Left hindlimb (tissue), 1 donor: ENCODE data around the gene LZTS2.

Experiments used
- DNase-seq: peaks from one replicate; pipeline ENCODE4 v3.0.0-alpha.2; 2018

The LZTS2 gene

DNA sequence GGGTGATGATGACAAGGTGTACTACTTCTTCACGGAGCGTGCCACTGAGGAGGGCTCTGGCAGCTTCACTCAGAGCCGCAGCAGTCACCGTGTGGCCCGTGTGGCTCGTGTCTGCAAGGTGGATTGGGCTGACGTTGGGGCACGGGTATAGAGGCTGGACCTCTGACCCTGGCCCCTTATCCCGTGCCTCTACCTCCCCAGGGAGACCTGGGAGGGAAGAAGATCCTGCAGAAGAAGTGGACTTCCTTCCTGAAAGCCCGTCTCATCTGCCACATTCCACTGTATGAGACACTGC lies 20.8 kb upstream of the LZTS2 start:
- no peak for DNase-seq

DNA sequence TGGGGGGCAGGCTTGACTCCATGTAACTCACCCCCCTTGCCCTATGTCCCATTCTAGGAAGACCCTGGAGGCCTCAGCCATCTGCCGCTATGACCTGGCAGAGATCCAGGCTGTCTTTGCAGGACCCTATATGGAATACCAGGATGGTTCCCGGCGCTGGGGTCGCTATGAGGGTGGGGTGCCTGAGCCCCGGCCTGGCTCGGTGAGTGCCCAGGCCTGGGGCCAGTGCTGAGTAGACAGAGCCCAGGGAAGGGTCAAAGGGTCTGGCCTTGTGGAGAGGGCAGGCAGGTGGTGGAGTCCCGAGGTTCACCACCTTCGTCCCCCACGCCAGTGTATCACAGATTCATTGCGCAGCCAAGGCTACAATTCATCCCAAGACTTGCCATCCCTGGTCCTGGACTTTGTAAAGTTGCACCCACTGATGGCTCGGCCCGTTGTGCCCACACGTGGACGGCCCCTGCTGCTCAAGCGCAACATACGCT lies 19.8 kb upstream of the LZTS2 start:
- DNase-seq = no peak

DNA sequence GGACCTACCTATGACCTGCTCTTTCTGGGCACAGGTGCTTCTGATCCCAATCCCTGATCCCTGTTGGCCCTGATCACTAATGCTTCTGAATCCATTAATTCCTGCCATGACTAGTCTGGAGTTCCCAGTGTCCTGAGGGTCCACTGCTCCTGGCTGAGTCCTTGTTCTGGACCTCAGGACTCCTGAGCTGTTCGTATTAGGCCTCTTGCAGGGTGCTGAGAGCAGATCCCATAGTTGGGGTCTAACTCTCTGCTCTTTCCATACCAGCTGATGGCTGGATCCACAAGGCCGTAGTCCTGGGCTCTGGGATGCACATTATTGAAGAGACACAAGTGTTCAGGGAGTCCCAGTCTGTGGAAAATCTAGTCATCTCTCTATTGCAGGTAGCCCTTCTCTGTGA lies 19.3 kb upstream of the LZTS2 start:
- DNase-seq = no peak

DNA sequence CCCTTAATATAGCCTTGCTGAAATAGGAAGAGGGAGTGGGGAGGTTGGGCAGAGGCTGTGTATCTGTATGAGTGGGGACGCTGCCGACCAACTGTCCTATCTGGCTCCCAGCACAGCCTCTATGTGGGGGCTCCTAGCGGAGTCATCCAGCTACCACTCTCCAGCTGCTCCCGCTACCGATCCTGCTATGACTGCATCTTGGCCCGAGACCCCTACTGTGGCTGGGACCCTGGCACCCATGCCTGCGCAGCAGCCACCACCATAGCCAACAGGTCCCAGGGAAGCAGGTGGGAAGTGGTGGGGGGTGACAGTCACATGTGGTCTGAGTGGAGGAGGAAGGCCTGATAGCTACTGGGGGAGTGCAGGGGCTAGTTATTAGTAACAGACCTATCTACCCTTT lies 18.9 kb upstream of the LZTS2 start:
- DNase-seq = no peak

DNA sequence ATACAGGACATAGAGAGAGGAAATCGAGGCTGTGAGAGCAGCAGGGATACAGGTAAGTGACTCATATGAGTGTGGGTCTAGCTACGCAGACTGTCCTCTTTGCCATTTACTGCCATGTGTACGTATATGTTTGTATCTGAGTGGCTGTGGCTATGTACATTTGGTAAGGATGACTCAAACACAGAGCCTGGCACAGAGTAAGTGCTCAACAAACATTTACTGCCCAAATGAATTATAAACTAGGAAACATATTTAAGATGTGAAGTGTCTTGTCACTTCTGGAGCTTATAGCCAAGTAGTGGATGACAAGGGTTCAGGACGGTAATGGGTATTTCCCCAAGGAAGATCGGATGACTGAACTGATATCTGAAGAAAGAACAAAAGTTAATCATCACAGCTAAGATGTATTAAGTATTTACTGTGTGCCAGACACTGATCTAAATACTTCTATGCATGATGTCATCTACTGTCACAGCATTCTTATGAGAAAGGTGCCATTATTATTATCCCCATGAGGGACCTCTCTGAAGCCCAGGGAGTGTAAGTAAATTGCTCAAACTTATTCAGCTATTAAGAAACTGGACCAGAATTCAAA lies 18.3 kb upstream of the LZTS2 start:
- DNase-seq = no peak

DNA sequence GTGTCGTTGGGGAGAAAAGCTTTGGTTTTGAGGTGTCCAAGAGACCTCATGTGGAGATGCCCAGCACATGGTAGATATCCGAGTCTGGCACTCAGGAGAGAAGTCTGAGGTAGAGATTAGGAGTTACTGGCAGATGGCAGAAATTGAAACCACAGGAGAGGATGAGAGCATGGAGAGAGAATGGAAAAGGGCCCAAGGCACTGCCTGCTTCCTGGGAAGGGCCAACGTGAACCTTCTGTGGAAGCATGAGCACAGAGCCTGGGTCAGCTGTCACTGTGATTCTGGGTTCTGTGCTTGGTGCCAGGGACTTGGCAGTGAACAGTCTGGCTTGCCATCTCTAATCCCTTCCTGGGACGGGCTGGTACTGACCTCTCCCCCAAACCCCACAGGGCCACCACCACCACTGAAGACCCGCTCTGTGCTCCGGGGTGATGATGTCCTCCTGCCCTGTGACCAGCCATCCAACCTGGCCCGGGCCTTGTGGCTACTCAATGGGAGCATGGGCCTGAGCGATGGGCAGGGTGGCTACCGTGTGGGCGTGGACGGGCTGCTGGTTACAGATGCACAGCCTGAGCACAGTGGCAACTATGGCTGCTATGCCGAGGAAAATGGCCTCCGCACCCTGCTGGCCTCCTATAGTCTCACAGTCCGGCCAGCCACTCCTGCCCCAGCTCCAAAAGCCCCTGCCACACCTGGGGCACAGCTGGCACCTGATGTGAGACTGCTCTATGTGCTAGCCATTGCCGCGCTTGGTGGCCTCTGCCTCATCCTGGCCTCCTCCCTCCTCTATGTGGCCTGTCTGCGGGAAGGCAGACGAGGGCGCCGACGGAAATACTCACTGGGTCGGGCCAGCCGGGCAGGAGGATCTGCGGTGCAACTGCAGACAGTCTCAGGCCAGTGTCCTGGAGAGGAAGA lies 16.4 kb upstream of the LZTS2 start:
- DNase-seq = no peak

DNA sequence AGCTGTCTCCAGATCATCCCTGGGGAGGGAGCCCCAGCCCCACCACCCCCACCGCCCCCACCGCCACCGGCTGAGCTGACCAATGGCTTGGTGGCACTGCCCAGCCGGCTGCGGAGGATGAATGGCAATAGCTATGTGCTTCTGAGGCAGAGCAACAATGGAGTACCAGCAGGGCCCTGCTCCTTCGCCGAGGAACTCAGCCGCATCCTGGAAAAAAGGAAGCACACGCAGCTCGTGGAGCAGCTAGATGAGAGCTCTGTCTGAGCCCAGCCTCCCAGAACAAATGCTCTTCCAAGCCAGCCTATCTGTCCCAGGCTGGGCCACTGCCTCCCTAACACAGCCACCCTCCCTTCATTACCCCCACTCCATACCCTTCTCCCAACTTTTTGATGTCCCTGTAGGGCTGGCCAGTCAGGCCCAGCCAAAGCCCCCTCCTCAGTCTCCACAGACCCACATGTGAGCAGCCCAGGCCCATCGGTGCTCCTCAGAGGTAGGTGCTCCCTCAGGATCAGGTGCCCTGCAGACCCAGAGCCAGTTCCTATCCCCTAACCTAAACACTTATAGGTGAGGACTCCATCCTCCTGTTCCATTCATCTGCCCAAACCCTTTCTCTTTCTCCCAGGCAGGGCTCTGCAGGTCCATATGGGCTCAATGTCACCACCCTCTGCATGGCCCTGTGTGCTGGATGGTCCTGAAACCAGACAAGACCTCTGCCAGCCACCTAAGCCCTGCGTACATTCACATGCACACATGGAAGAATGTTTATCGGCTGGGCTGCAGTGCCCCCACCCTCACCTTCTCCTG lies 15.5 kb upstream of the LZTS2 start:
- DNase-seq = no peak

DNA sequence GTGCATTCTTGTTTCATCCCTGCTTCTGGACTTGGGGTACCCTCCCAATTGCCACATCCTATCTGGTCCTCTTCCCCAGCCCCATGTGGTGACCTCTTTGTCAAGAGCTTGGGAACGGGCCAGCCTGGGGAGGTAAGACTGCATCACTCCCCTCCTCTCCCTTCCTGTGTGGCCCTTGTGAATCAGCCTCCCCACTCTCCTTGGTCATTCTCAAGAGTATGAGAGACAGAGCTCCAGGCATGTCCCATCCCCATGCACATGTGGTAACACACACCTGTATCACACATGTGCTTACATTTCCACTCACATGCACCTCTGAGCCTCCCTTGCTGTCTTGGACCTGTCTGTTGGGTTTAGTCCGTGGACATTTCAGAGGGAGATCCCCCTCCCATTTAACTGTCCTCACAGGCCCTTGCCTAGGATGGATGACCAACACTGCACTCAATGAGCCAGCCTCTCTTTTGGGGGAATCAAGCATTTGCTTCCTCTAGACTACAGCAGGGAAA lies 14.9 kb upstream of the LZTS2 start:
- no peak for DNase-seq

DNA sequence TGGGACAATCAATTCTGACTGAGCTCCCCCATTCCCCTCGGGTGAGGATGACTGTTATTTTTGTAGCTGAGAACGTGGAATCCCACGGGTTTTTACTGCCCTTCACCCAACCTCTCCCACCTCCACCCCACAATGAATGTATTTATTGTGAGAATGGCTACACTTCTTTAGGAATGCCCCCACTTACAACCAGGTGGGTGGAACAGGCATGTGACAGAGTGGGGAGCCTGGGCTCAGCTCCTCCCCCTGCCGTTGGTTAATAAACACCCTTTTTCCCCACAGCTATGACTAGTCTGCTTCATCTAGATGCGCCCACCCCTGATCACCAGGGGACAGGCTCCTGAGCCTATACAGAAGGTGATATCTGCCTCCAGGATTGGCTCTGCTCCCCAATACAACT lies 14.3 kb upstream of the LZTS2 start:
- DNase-seq = no peak

DNA sequence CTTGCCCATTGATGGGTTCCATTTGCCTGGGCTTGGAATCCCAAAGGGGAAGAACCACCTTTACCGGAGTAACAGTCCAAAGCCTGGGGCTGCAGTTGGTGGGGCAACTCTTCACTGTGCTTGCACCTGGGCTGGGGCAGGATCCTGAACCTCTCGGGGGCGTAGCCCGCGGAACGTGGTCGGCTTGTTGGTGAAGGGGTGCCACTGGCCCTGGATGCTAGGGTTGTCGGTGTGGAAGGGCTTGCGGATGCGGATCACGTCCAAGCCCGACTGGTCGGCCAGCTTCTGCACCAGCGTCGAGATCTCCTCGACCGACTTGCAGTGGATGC lies 13.0 kb upstream of the LZTS2 start:
- no peak for DNase-seq

DNA sequence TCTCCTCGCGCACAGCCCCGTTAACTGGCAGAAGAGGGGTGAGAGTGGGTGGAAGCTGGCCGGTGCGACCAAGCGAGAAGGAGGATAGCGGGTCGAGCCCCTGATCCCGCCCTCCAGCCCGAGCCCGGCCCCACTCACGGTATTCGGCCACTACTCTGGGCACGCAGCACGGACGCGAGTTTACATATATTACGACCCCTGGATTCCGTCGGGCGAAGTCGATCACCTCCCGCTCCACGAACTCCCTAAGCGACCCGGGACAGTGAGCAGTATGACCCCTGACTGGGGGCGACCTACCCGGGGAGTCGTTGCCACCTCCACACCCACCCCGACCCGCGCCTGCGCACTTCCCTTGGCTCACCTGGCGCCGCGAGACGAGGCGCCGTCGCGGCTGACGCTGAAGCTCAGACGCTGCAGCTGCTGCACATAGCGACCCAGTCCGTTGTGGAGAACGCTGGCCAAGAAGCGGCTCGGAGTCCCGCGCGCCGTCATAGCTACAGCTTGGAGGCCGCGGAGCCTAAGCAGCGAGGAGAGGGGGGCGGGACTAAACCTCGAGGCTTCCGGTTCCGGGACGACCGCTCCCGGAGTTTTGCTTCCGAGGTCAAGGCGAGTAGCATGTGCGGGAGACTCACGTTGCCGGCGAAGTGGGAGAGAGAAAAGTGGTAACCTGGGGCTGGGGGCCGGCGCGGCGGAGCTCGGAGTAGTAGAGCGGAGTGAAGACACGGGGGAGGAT lies 12.5 kb upstream of the LZTS2 start, which contains the start of the genes MRPL43 and TWNK:
Gene MRPL43, minus strand, starts transcription at position 546 of the 733 bp plus-strand sequence. Its CDS starts 54 bp downstream, at position 492.
Gene TWNK, plus strand, starts transcription at position 592 of the 733 bp plus-strand sequence. CDS start 668 bp downstream, outside the sequence.
- DNase-seq = peak; percentile 88

DNA sequence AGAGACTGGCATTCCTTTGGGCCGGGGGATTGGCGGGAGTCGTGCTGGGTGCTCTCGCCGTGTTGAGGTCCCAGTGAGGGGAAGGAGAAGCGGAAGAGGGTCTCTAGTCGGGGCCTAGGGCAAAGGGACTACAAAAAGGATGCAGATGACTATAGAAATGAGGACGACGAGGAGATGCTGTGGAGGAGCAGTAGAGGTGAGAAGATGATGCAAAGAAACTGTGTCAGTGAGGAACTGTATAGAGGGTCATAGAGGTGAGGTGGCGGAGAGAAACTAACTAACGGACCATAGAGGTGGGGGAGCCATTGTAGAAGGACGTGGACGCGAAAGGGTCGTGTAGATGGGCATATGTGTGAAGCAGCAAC lies 11.9 kb upstream of the LZTS2 start:
- no peak for DNase-seq

DNA sequence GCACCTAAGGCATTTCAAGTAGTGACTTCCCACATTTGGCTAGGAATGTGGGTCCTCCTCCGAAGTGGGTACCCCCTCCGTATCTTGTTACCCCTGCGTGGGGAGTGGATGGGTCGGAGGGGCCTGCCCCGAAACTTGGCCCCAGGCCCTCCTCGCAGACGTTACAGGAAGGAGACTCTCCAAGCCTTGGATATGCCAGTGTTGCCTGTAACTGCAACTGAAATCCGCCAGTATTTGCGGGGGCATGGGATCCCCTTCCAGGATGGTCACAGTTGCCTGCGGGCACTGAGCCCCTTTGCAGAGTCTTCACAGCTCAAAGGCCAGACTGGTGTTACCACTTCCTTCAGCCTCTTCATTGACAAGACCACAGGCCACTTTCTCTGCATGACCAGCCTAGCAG lies 11.4 kb upstream of the LZTS2 start:
- DNase-seq = no peak

DNA sequence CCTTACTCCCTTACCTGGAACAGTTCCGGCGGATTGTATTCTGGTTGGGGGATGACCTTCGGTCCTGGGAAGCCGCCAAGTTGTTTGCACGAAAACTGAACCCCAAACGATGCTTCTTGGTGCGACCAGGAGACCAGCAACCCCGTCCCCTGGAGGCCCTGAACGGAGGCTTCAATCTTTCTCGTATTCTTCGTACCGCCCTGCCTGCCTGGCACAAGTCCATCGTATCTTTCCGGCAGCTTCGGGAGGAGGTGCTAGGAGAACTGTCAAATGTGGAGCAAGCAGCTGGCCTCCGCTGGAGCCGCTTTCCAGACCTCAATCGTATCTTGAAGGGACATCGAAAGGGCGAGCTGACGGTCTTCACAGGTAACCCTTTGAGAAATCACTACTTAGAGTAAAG lies 10.5 kb upstream of the LZTS2 start:
- no peak for DNase-seq

DNA sequence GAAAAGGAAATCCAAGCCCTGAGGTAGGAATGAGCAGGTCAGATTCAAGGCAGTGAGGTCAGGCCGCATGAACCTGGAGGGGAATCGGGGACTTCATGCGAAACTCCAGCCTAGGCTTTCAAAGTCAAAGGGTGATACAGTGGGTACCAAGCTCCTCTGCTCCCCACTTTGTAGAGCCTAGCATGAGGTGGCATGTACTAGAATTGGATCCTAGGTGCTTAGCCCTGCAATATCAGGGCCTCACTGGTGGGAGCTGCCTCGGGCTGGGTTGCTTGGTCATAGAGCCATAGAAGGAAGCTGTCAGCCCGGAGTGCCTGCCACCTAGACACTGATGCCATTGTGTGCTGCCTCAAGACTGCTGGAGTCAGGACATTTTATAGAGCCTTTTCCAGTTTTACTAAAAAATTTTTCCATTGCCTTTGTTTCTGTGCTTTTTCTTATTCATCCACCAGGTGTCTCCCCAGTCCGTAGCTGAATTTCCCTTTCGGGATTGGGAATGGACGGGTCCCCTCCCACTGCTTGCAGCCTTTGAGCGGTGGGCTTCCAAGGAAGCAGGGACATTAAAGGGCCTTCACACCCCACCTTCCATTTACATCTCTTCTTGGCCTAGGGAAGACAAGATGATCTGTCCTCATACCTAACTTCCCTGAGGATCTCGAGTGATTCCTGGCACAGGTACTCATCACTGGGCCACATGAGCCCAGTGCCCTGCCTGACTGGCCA lies 5.5 kb upstream of the LZTS2 start:
- DNase-seq = peak; percentile 55

DNA sequence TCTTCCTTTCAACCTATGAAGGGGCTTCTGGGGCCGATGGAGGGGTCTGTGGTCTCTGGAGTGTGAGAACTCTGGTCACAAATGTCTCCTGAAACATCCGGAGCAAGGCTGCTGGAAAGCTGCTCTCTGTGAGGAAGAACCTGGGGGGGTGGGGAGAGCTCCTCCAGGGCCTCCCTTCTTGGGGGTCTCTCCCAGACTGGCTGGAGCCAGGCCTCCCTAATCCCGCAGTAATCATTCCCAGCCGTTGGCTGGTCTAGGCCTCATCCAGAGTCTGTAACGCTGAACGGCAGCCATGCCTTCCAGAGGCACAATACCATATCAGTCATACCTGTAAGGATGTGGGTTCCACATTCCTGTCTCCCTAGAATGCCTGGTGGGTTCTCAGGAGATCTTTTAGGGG lies 4.4 kb upstream of the LZTS2 start:
- DNase-seq = no peak

DNA sequence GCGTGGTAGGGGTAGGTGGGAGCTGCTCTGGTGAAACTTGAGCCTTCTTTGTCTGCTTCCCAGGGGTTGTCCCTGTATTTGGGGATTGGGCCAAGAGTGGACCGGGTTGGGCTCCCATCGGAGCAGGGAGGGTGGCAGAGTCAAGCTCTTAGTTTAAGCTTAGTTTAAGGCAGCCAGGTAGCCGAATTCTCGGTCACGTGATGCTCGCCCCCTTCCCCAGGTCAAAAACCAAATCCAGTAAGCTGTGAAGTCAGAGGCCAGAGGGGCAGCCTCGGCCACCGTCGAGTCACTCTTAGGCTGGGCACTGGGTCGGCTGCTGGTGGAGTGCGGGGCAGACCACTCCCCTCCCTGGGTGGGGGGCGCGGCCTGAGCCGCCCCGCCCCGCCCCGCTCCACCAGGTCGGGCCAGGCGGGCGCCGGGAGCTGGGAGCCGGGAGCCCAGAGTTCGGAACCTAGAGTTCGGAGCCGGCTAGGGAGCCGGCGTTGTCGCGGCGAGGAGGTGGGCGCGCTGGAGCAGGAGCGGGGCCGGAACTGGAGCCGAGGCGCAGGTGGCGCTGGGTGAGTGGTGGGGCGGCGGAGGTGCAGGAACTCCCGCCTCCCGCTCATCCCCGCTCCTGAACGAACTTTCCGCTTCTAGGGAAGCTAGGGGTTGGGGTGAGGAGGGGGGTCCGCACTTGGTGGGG lies 2.8 kb upstream of the LZTS2 start:
- no peak for DNase-seq

DNA sequence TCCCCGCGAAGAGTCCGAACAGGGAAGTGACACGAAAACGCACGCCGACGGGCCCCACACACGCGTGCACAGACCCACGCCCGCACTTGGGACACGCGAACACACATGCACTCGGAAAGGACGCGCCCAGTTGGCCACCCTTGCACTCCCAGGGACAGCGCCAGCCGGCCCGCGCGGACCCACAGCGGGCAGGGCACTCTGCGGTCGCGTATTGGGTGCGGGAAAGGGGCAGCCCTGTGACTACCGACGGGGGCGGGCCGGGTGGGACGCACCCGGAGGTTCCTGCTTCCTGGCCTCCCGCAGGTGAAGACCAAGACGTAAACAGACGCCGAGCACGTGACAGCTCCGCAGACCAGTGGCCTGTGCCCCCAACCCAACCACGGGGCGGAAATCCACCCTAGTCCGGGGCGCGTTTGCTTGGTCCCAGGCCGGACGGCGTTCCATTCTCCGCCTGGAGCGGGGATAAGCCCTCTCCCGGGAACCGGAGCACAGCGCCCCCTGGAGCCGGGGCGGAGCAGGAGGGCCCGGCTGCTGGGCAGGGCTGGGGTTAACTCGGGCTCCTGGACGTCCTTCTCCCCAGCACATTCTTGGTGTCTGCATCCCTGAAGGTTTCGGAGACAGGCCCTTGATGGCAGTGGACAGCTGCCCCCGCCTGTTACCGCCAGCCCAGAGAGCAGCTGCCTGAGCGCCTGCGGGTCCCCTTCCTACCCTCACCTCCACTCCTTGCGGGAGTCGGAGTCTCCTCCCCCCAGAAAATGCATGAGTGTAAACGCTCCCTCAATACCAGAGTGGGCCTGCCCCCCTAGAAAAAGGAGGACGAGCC lies 2.0 kb upstream of the LZTS2 start:
- DNase-seq = peak; percentile 63

DNA sequence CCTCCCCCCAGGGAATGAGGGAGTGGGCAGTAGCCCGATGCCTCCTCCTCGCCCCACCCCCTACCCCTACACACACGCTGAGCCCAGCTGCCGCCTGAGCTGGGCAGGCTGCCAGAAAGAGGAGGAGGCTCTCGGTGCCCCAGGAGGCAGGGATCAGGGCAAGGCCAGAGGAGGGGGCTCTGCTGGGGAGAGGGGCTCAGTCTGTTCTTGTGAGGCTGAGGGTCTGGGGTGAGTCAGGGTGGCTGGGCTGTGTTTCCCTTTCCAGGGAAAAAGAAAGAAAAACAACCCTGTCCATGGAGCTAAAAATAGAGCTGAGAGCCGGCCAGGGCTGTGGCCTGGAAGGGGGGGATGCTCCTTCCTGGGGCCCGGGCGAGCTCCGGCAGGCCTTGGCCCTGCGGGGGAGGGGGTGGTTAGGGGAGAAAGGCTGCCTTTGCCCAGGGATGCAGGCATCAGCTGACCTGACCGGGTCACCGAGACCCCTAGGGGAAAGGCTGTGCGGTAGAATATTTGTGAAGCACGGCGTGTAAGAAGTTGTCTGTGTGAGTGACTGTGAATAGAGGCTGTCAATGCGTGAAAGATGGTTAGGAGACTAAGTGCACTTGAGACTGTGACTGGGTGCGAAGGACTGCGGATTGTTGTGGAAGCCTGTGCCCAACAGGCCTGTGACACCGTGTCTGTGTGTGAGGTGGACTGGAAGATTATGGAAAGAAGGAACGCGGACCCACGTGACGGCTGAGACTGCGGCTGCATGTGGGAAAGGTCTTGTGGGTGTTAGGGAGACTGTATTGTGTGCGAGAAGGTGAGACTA lies 1.2 kb upstream of the LZTS2 start:
- DNase-seq = peak; percentile 93
